NB4 (cell line): ENCODE measurements around the gene CHCHD3.
A peak's percentile ranks its signal among the peaks of the same experiment; 100 is the strongest.
"Not testable (repeated sequence)": the region's sequence is repeated elsewhere in the genome, so short reads cannot be mapped to it uniquely, and the experiment has no call there.

Experiments
- DNase-seq: peaks from one replicate; pipeline ENCODE4 v3.0.0; 2010; ENCODE audit warnings: low read depth
- H3K4me3 ChIP-seq: one replicate; pipeline ENCODE4 v1.5.1; 2011; ENCODE audit warnings: mild to moderate bottlenecking, low read depth, low read length, moderate library complexity
- MYC ChIP-seq: IDR thresholded peaks from 2 replicates; pipeline ENCODE4 v1.6.1; 2011; ENCODE audit warnings: low read depth, low read length
- POLR2A ChIP-seq: IDR thresholded peaks from 2 replicates; pipeline ENCODE4 v1.6.1; 2011; ENCODE audit warnings: mild to moderate bottlenecking; ENCODE audit not compliant: insufficient read length; ENCODE audit errors: extremely low read depth
- TF ChIP-seq, protein P1 (sequence below): IDR thresholded peaks from one replicate; pipeline ENCODE4 v1.5.1; 2012; ENCODE audit warnings: low read depth, low read length
- TF ChIP-seq, protein P2 (sequence below): IDR thresholded peaks from 2 replicates; pipeline ENCODE4 v1.6.1; 2011; ENCODE audit warnings: low read depth, low read length

Gene CHCHD3

DNA sequence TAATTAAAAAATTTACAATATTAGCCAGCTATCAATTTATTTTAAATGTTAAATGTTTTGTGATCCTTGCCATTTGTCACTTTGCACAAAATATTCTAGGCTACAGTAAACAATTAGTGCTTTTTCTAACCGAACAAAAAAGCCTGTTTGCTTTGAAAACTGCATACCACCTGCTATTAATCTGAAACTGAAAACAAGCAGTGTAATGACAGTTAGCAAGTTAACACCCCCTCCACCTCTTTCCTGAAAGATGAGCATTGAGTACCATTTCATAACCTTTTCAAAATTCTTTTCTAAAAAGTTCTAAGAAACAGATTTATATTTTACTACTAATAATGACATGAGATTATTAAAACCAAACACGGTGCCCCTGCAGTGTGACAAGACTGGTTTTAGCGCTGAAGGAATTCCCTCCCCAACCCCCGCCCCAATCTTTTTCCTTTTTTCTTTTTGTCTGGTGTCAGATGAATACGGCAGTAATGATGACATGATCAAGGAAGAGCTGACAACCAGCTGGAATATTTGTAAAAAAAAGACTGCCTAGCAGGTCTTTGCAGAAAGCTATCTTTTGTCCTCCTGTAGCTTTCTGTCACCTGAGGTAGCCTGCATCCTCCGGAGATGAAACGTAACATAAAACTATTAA lies 175.6 kb downstream of the CHCHD3 start:
- DNase-seq, result no peak
- TF ChIP-seq, protein P1, sequence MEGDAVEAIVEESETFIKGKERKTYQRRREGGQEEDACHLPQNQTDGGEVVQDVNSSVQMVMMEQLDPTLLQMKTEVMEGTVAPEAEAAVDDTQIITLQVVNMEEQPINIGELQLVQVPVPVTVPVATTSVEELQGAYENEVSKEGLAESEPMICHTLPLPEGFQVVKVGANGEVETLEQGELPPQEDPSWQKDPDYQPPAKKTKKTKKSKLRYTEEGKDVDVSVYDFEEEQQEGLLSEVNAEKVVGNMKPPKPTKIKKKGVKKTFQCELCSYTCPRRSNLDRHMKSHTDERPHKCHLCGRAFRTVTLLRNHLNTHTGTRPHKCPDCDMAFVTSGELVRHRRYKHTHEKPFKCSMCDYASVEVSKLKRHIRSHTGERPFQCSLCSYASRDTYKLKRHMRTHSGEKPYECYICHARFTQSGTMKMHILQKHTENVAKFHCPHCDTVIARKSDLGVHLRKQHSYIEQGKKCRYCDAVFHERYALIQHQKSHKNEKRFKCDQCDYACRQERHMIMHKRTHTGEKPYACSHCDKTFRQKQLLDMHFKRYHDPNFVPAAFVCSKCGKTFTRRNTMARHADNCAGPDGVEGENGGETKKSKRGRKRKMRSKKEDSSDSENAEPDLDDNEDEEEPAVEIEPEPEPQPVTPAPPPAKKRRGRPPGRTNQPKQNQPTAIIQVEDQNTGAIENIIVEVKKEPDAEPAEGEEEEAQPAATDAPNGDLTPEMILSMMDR, result no peak
- no peak for TF ChIP-seq MYC
- TF ChIP-seq, protein P2, sequence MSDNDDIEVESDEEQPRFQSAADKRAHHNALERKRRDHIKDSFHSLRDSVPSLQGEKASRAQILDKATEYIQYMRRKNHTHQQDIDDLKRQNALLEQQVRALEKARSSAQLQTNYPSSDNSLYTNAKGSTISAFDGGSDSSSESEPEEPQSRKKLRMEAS, result no peak
- no peak for TF ChIP-seq POLR2A
- no peak overlapping the region for H3K4me3 ChIP-seq

DNA sequence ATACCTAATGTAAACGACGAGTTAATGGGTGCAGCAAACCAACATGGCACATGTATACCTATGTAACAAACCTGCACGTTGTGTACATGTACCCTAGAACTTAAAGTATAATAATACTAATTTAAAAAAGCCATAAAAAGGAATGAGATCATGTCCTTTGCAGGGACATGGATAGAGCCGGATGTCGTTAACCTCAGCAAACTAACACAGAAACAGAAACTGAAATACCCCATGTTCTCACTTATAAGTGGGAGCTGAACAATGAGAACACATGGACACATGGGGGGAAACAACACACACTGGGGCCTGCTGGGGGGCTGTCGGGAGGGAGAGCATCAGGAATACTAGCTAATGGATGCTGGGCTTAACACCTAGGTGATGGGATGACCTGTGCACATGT lies 176.8 kb downstream of the CHCHD3 start:
- not testable (repeated sequence) for DNase-seq, H3K4me3 ChIP-seq

DNA sequence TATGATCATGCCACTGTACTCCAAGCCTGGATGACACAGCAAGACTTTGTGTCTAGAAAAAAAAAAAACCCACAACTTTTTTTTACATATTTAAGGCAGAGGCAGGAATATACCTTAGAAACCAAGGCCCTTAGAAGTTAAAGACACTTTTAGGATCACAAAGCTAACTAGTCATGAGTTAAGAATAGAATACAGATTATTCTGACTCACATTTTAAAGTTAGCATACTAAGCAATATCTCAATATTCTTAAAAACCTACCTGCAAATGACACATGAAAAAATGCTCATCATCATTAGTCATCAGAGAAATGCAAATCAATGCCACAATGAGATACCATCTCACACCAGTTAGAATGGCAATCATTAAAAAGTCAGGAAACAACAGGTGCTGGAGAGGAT lies 177.7 kb downstream of the CHCHD3 start:
- TF ChIP-seq, protein P1, result no peak
- TF ChIP-seq, protein P2, result no peak
- TF ChIP-seq MYC (no peak), POLR2A (no peak)
- H3K4me3 ChIP-seq, result no peak overlapping the region
- DNase-seq, result no peak

DNA sequence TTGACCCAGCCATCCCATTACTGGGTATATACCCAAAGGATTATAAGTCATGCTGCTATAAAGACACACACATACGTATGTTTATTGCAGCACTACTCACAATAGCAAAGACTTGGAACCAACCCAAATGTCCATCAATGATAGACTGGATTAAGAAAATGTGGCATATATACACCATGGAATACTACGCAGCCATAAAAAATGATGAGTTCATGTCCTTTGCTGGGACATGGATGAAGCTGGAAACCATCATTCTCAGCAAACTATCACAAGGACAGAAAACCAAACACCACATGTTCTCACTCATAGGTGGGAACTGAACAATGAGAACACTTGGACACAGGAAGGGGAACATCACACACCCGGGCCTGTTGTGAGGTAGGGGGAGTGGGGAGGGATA lies 179.6 kb downstream of the CHCHD3 start:
- not testable (repeated sequence) for DNase-seq

DNA sequence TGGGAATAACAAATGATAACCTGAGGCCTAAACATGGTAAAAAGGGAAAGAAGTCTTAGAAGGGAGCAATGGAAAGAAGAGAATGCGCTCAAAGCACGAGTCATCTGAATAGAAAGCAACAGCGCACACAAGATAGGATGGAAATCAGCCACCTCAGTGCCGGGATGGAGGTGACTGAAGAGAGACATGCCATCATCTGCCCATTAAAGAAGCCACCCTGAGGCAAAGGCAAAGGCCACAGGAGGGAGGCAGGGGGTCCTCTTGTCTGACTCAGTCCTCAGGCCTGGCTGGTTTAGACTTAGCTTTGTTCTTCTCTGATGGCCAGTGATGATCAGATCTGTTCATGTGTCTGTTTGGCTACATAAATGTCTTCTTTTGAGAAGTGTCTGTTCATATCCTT lies 180.6 kb downstream of the CHCHD3 start:
- TF ChIP-seq POLR2A, result no peak
- TF ChIP-seq MYC, result no peak
- TF ChIP-seq, protein P2, result no peak
- TF ChIP-seq, protein P1, result no peak
- no peak overlapping the region for H3K4me3 ChIP-seq
- no peak for DNase-seq

More for the DNA sequence above, 179.6 kb downstream of the CHCHD3 start:
- not testable (repeated sequence) for H3K4me3 ChIP-seq

DNA sequence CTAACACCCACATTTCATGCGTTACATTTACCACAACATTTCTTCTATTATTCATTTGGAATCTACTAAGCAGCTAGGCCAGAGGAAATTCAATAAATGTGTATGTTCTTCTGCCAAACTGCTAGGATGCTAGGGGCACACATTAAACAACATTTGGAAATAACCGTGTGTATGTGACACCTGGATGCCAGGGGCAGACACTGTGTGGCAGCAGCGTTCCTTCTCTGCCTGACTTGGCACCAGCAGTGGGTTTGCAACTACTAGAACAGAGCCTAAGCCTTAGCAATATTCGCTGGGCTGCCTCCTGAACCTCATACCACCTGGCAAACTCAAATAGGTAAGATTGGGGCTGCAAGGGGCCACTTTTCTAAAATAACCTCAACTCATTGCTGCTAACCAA lies 182.1 kb downstream of the CHCHD3 start:
- peak; percentile 19 for DNase-seq
- no peak overlapping the region for H3K4me3 ChIP-seq
- no peak for TF ChIP-seq POLR2A
- TF ChIP-seq, protein P2, result no peak
- TF ChIP-seq MYC, result no peak
- TF ChIP-seq, protein P1, result no peak

DNA sequence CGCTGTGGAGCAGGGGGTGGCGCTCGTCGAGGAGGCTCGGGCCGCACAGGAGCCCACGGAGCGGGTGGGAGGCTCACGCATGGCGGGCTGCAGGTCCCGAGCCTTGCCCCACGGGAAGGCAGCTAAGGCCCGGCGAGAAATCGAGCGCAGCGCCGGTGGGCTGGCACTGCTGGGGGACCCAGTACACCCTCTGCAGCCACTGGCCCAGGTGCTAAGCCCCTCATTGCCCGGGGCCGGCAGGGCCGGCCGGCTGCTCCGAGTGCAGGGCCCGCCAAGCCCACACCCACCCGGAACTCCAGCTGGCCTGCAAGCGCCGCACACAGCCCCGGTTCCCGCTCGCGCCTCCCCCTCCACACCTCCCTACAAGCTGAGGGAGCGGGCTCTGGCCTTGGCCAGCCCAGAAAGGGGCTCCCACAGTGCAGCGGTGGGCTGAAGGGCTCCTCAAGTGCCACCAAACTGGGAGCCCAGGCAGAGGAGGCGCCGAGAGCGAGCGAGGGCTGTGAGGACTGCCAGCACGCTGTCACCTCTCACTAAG lies 183.2 kb downstream of the CHCHD3 start:
- not testable (repeated sequence) for H3K4me3 ChIP-seq, DNase-seq
